Activated CD8-positive, alpha-beta T cell treated with anti-CD3 and anti-CD28 coated beads, Interleukin-2, amount 10 ng/mL, durations not matched to agents 7 days and 5 days (primary cell): ENCODE measurements around the gene ACSBG1. TPM values are rescaled to one million over a fixed set of nuclear protein-coding genes. Genes with fewer than 3 reads are reported as not detected.
A peak's percentile ranks its signal among the peaks of the same experiment; 100 is the strongest.
"Not testable (repeated sequence)": the region's sequence is repeated elsewhere in the genome, so short reads cannot be mapped to it uniquely, and the experiment has no call there.

ENCODE experiments used
- ATAC-seq: fragments of 150-1000 bp; cut with Tn5 transposase; one replicate; pipeline ENCODE4 v1.10.0; 2021; ENCODE audit warnings: moderate library complexity
- CTCF ChIA-PET: fragments of 350-600 bp; sonication (Branson Sonifier 250); formaldehyde crosslinking; loops from one replicate; lab custom pipeline; 2021; ENCODE audit warnings: antibody characterized with exemption; lab: Charles Lee
- POLR2A ChIA-PET: fragments of 350-600 bp; sonication (Branson Sonifier 250); formaldehyde crosslinking; loops from one replicate; lab custom pipeline; 2021; ENCODE audit warnings: antibody characterized with exemption; lab: Charles Lee
- DNase-seq: peaks from one replicate; pipeline ENCODE4 v3.0.0-alpha.2; 2020
- H3K27ac Mint-ChIP-seq: one replicate; pipeline ENCODE4 v1.8.0; 2021; ENCODE audit warnings: mild to moderate bottlenecking, mixed read lengths
- H3K27me3 Mint-ChIP-seq: one replicate; pipeline ENCODE4 v1.8.0; 2021; ENCODE audit warnings: low read depth, mixed read lengths
- H3K36me3 Mint-ChIP-seq: one replicate; pipeline ENCODE4 v1.8.0; 2021; ENCODE audit warnings: low read depth, mixed read lengths
- H3K4me1 Mint-ChIP-seq: one replicate; pipeline ENCODE4 v1.8.0; 2021; ENCODE audit warnings: low read depth, mixed read lengths
- H3K4me3 Mint-ChIP-seq: one replicate; pipeline ENCODE4 v1.8.0; 2021; ENCODE audit warnings: mild to moderate bottlenecking, mixed read lengths
- H3K9me3 Mint-ChIP-seq: one replicate; pipeline ENCODE4 v1.8.0; 2022; ENCODE audit warnings: mixed read lengths; ENCODE audit not compliant: insufficient read depth
- total RNA-seq, 2 experiments: library from RNA; stranded (reverse); gene quantifications; one replicate each; pipeline ENCODE4 v1.2.3, GENCODE V29; 2021

The ACSBG1 gene
- total RNA-seq, 2 experiments from 2014 or later, result 0.66 to 0.81 TPM

- Mint-ChIP-seq H3K9me3 (no peaks in the 10 kb centered on the region), H3K27me3 (no peaks in the 10 kb centered on the region), H3K36me3 (peaks cover 31% of the 10 kb centered on the region), H3K4me3 (no peak overlapping the region), H3K27ac (no peak overlapping the region), H3K4me1 (peaks cover 13% of the 10 kb centered on the region)
- ATAC-seq (no peak), DNase-seq (no peak)
- CTCF ChIA-PET, result interaction anchor here (1.1 to 1.7 kb wide), 3 partner anchors 15 to 39 kb away, joined by 3 to 6 read pairs (median 3); no protein-coding TSS in a partner anchor
- POLR2A ChIA-PET, result no interaction called here
Measured at GRCh38 chr15:78156653-78157052, 77.7 kb downstream of the ACSBG1 start.

GRCh38 chr15:78155355-78155939, 78.9 kb downstream of the ACSBG1 start:
- Mint-ChIP-seq H3K9me3 (no peaks in the 10 kb centered on the region), H3K4me3 (no peak overlapping the region), H3K27me3 (no peaks in the 10 kb centered on the region), H3K4me1 (peaks cover 22% of the 10 kb centered on the region), H3K27ac (no peak overlapping the region), H3K36me3 (peaks cover 31% of the 10 kb centered on the region)
- DNase-seq, result no peak
- POLR2A ChIA-PET, result no interaction called here
- CTCF ChIA-PET, result interaction anchor here (0.7 to 1.9 kb wide), 9 partner anchors 10 to 40 kb away, joined by 3 to 10 read pairs (median 5); partner anchors contain the start of gene CIB2
- no peak for ATAC-seq

GRCh38 chr15:78154955-78155354, 79.4 kb downstream of the ACSBG1 start:
- H3K4me1 Mint-ChIP-seq, result peaks cover 27% of the 10 kb centered on the region
- DNase-seq, result no peak
- no peak overlapping the region for H3K4me3 Mint-ChIP-seq
- ChIA-PET CTCF (interaction anchor here (0.7 to 1.9 kb wide), 9 partner anchors 11 to 46 kb away, joined by 3 to 10 read pairs (median 3); partner anchors contain the start of gene CIB2), POLR2A (no interaction called here)
- H3K27me3 Mint-ChIP-seq, result no peaks in the 10 kb centered on the region
- H3K36me3 Mint-ChIP-seq, result peaks cover 29% of the 10 kb centered on the region
- no peak overlapping the region for H3K27ac Mint-ChIP-seq
- ATAC-seq, result no peak
- no peaks in the 10 kb centered on the region for H3K9me3 Mint-ChIP-seq

- Mint-ChIP-seq H3K36me3 (peaks cover 22% of the 10 kb centered on the region), H3K4me1 (peaks cover 50% of the 10 kb centered on the region), H3K4me3 (peak overlapping the region; percentile 84)
- DNase-seq, H3K27me3 Mint-ChIP-seq, H3K9me3 Mint-ChIP-seq, ATAC-seq, H3K27ac Mint-ChIP-seq: not testable (repeated sequence)
- ChIA-PET CTCF (interaction anchor here (1.4 to 4.9 kb wide), 3 partner anchors 16 to 44 kb away, joined by 4 to 34 read pairs (median 26); partner anchors contain the start of gene CIB2), POLR2A (interaction anchor here (0.8 to 2.5 kb wide), 2 partner anchors 8 to 11 kb away, joined by 4 to 7 read pairs; no protein-coding TSS in a partner anchor)
Measured at GRCh38 chr15:78151075-78151474, 83.3 kb downstream of the ACSBG1 start.

GRCh38 chr15:78149805-78150751, 84.3 kb downstream of the ACSBG1 start:
- no peaks in the 10 kb centered on the region for H3K9me3 Mint-ChIP-seq
- no peaks in the 10 kb centered on the region for H3K27me3 Mint-ChIP-seq
- ChIA-PET CTCF (interaction anchor here (0.8 to 4.9 kb wide), 5 partner anchors 17 to 626 kb away, joined by 3 to 34 read pairs (median 4); partner anchors contain the start of gene CIB2), POLR2A (interaction anchor here (0.6 to 2.5 kb wide), 7 partner anchors 9 to 61 kb away, joined by 3 to 8 read pairs (median 4); no protein-coding TSS in a partner anchor)
- no peak for ATAC-seq
- peak overlapping the region; percentile 62 for H3K27ac Mint-ChIP-seq
- no peak for DNase-seq
- peaks cover 48% of the 10 kb centered on the region for H3K4me1 Mint-ChIP-seq
- H3K4me3 Mint-ChIP-seq, result peak overlapping the region; percentile 84
- peaks cover 18% of the 10 kb centered on the region for H3K36me3 Mint-ChIP-seq

GRCh38 chr15:78149068-78149804, 85.1 kb downstream of the ACSBG1 start, which contains the start of gene IDH3A:
Gene IDH3A (plus strand): TSS chr15:78149362. CDS start chr15:78149404, 42 bp downstream.
- ATAC-seq (peak; percentile 96), DNase-seq (peak; percentile 100)
- H3K27ac Mint-ChIP-seq, result peak within 1 kb of the TSS; percentile 92
- peak within 1 kb of the TSS; percentile 94 for H3K4me3 Mint-ChIP-seq
- H3K27me3 Mint-ChIP-seq, result no peaks in the 10 kb centered on the region
- peaks cover 48% of the 10 kb centered on the region for H3K4me1 Mint-ChIP-seq
- H3K9me3 Mint-ChIP-seq, result no peaks in the 10 kb centered on the region
- ChIA-PET POLR2A (interaction anchor here (0.6 to 3.1 kb wide), 11 partner anchors 10 to 62 kb away, joined by 3 to 21 read pairs (median 6); partner anchors contain the start of gene CIB2), CTCF (interaction anchor here (0.7 to 4.9 kb wide), 8 partner anchors 10 to 627 kb away, joined by 3 to 34 read pairs (median 4); partner anchors contain the start of gene CIB2)
- peaks cover 17% of the 10 kb centered on the region for H3K36me3 Mint-ChIP-seq

- DNase-seq (no peak), ATAC-seq (peak; percentile 7)
- no peaks in the 10 kb centered on the region for H3K9me3 Mint-ChIP-seq
Measured at GRCh38 chr15:78148392-78149067, 85.8 kb downstream of the ACSBG1 start.

GRCh38 chr15:78147566-78147965, 86.8 kb downstream of the ACSBG1 start:
- Mint-ChIP-seq H3K27me3 (no peaks in the 10 kb centered on the region), H3K36me3 (peaks cover 7% of the 10 kb centered on the region), H3K4me3 (peak overlapping the region; percentile 20), H3K9me3 (no peaks in the 10 kb centered on the region), H3K4me1 (peaks cover 38% of the 10 kb centered on the region), H3K27ac (no peak overlapping the region)
- POLR2A ChIA-PET, result interaction anchor here (1.1 to 3.1 kb wide), 4 partner anchors 16 to 290 kb away, joined by 3 to 21 read pairs (median 6); partner anchors contain the start of genes CIB2 and IREB2
- CTCF ChIA-PET, result interaction anchor here (0.7 to 4.9 kb wide), 9 partner anchors 9 to 189 kb away, joined by 3 to 34 read pairs (median 5); partner anchors contain the start of gene CIB2
- no peak for ATAC-seq
- DNase-seq, result no peak

More at GRCh38 chr15:78148392-78149067, 85.8 kb downstream of the ACSBG1 start:
- POLR2A ChIA-PET, result interaction anchor here (0.6 to 3.1 kb wide), 10 partner anchors 9 to 63 kb away, joined by 3 to 21 read pairs (median 6); partner anchors contain the start of gene CIB2
- Mint-ChIP-seq H3K27me3 (no peaks in the 10 kb centered on the region), H3K4me1 (peaks cover 48% of the 10 kb centered on the region), H3K36me3 (peaks cover 17% of the 10 kb centered on the region), H3K4me3 (peak overlapping the region; percentile 94), H3K27ac (peak overlapping the region; percentile 92)
- CTCF ChIA-PET, result interaction anchor here (0.7 to 4.9 kb wide), 10 partner anchors 11 to 628 kb away, joined by 3 to 34 read pairs (median 4); partner anchors contain the start of gene CIB2

- ChIA-PET POLR2A (interaction anchor here (1.1 to 3.1 kb wide), 2 partner anchors 15 to 291 kb away, joined by 4 to 21 read pairs; partner anchors contain the start of genes CIB2 and IREB2), CTCF (interaction anchor here (1.7 to 4.8 kb wide), 3 partner anchors 27 to 49 kb away, joined by 6 to 34 read pairs (median 7); no protein-coding TSS in a partner anchor)
- no peak for ATAC-seq
- Mint-ChIP-seq H3K4me3 (no peak overlapping the region), H3K27me3 (no peaks in the 10 kb centered on the region), H3K27ac (no peak overlapping the region), H3K9me3 (no peaks in the 10 kb centered on the region), H3K36me3 (peaks cover 6% of the 10 kb centered on the region), H3K4me1 (peaks cover 37% of the 10 kb centered on the region)
- DNase-seq, result no peak
Measured at GRCh38 chr15:78146425-78147154, 87.8 kb downstream of the ACSBG1 start.
